K562 (cell line): ENCODE results near the gene USP37. TPM values are rescaled to one million over a fixed set of nuclear protein-coding genes. Genes with fewer than 3 reads are reported as not detected.

Experiments
- CBX3 ChIP-seq, 2 experiments: IDR thresholded peaks; 1 replicate in 1 of 2; 2 replicates in 1 of 2; pipeline ENCODE4 v1.6.1; 2012; ENCODE audit warnings: inconsistent platforms in 2 of 2, low read length in 2 of 2, borderline replicate concordance in 1 of 2, control low read depth in 1 of 2
- FOXM1 ChIP-seq, 2 experiments: fragments of 450-650 bp in 1 of 2; sonication (generic) in 1 of 2; formaldehyde crosslinking in 1 of 2; IDR thresholded peaks; 2 replicates each; pipeline versions ENCODE4 v1.6.1 to v1.9.0; 2017 to 2022; ENCODE audit warnings: low read depth in 2 of 2, mild to moderate bottlenecking in 2 of 2, missing genetic modification reagents in 1 of 2, moderate library complexity in 1 of 2
- FOXP4 ChIP-seq: sonication (generic); formaldehyde crosslinking; IDR thresholded peaks from 2 replicates; pipeline ENCODE4 v1.8.0; 2022; ENCODE audit warnings: mild to moderate bottlenecking, missing genetic modification reagents, borderline replicate concordance
- KHSRP ChIP-seq: fragments of 450-650 bp; IDR thresholded peaks from 2 replicates; pipeline ENCODE4 v1.6.1; 2017
- MLX ChIP-seq, 2 experiments: fragments of 450-650 bp in 1 of 2; sonication (generic) in 1 of 2; formaldehyde crosslinking; conservative IDR thresholded peaks; 2 replicates each; pipeline versions ENCODE4 v1.4.0 to v1.8.1; 2020 to 2022; ENCODE audit warnings: mild to moderate bottlenecking in 1 of 2, missing genetic modification reagents in 1 of 2
- NFATC3 ChIP-seq: fragments of 450-650 bp; IDR thresholded peaks from 2 replicates; pipeline ENCODE4 v1.6.1; 2017; ENCODE audit warnings: mild to moderate bottlenecking
- NFRKB ChIP-seq: fragments of 450-650 bp; IDR thresholded peaks from 2 replicates; pipeline ENCODE4 v1.6.1; 2016; ENCODE audit warnings: low read depth
- PRPF4 ChIP-seq: fragments of 200-400 bp; formaldehyde crosslinking; IDR thresholded peaks from one replicate; pipeline ENCODE4 v1.6.1; 2017; ENCODE audit warnings: low read length, low read depth, mild to moderate bottlenecking; ENCODE audit not compliant: insufficient read depth, poor library complexity, severe bottlenecking
- XRCC5 ChIP-seq: fragments of 200-400 bp; formaldehyde crosslinking; IDR thresholded peaks from 2 replicates; pipeline ENCODE4 v1.6.1; 2017; ENCODE audit warnings: low read depth, mild to moderate bottlenecking, low read length
- ZBTB26 ChIP-seq: fragments of 450-650 bp; formaldehyde crosslinking; IDR thresholded peaks from 2 replicates; pipeline ENCODE4 v1.4.0; 2022; ENCODE audit warnings: missing genetic modification characterization
- ZNF212 ChIP-seq: fragments of 450-650 bp; formaldehyde crosslinking; IDR thresholded peaks from 2 replicates; pipeline ENCODE4 v1.4.0; 2020; ENCODE audit warnings: mild to moderate bottlenecking
- ZNF592 ChIP-seq: fragments of 450-650 bp; IDR thresholded peaks from 2 replicates; pipeline ENCODE4 v1.6.1; 2017; ENCODE audit warnings: antibody characterized with exemption, mild to moderate bottlenecking
- polyA plus RNA-seq, 8 experiments: library from polyadenylated mRNA; depleted of rRNA in 4 of 8; stranded (reverse) in 5 of 8; unstranded in 3 of 8; fragments of >200 nt; fragmentation: Nextera tagmentation in 2 of 8; fragmentation: Illumina TruSeq in 1 of 8; extraction: Ambion mirVana in 2 of 8; extraction: Trizol in 1 of 8; gene quantifications; 2 replicates each; pipeline versions ENCODE4 v1.2.1 to v1.2.3, GENCODE V29; 2011 to 2014; ENCODE audit warnings: inconsistent platforms in 1 of 8, missing spikeins in 1 of 8
- total RNA-seq, 7 experiments: library from RNA; depleted of rRNA in 6 of 7; stranded (reverse); fragments of >200 nt in 6 of 7; fragmentation: Illumina TruSeq in 2 of 7; extraction: Trizol in 2 of 7; gene quantifications; 2 replicates each; pipeline versions ENCODE4 v1.2.1 to v1.2.3, GENCODE V29; 2011 to 2021; ENCODE audit warnings: low replicate concordance in 1 of 7

Gene USP37
- total and polyA plus RNA-seq, 9 of the 15 experiments (the other 6 are each of a cell fraction or from before 2014, with no cell fraction given), result 2.0 to 14.2 (median 8.5) TPM

- peak; percentile 87 for TF ChIP-seq ZNF592
- no peak for TF ChIP-seq KHSRP
- TF ChIP-seq CBX3 (IDR thresholded peaks at IDR 0.05; ENCODE audit: borderline replicate concordance in 1 of 2, low read length in 2 of 2), result peak in 1 of 2 experiments; percentile 98; a peak in 2 of 3 replicates
- no peak for TF ChIP-seq ZNF212 (CRISPR knock-in tag)
- TF ChIP-seq FOXP4, result no peak
- TF ChIP-seq MLX (CRISPR knock-in tag; conservative IDR thresholded peaks at IDR 0.05), result 0 out of 4 replicates have a peak, but pooled peaks of 1 of the 2 experiments have one; percentile 61
- TF ChIP-seq ZBTB26 (CRISPR knock-in tag), result no peak
- TF ChIP-seq XRCC5, result no peak
- TF ChIP-seq FOXM1 (IDR thresholded peaks at IDR 0.05; ENCODE audit: low read depth), result no peak; the same call in 1 of the 2 replicates
- TF ChIP-seq FOXM1 (CRISPR knock-in tag; IDR thresholded peaks at IDR 0.05; ENCODE audit: low read depth), result no peak
- TF ChIP-seq NFATC3, result no peak
- TF ChIP-seq PRPF4, result no peak
- TF ChIP-seq NFRKB, result peak; percentile 66
Observed at GRCh38 chr2:218568190-218569037, at the start of gene USP37, which contains the start of gene CNOT9 (continued).
